Measurements from ENCODE around the gene THOC2.

DNA sequence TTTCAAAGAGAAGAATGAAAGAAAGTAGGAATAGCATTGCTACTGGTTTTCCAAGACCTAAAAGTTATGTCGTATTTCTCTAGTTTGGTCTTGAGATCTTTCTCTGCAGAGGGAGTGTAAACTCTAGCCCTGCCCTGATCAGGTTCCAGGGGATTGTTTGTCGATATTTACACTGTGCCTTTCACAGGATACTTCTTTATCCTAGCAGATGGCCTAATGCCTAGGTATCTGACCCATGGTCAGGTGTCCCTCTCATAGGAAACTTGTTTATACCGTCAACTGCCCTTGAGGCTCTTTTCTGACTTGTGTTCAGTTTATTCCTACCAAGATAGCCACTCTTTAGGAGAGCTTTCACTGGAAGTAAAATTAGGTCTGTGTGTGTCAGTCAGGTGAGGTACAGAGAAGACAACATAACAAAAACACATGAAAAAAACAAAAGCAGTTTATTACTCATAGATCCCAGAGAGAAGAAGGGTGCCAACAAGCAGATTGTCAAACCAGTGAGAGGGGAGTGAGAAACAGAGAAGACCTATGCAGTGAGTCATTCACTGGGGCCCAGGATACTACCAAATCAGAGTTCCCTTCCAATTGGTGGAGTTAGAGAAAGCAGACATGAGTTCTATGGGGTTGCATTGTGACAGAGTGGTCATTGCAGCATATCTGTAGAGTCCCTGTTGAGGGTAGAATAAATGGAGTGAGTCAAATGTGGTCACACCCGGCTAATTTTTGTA, 40.6 kb upstream of the THOC2 start:
- TF ChIP-seq, protein P1, sequence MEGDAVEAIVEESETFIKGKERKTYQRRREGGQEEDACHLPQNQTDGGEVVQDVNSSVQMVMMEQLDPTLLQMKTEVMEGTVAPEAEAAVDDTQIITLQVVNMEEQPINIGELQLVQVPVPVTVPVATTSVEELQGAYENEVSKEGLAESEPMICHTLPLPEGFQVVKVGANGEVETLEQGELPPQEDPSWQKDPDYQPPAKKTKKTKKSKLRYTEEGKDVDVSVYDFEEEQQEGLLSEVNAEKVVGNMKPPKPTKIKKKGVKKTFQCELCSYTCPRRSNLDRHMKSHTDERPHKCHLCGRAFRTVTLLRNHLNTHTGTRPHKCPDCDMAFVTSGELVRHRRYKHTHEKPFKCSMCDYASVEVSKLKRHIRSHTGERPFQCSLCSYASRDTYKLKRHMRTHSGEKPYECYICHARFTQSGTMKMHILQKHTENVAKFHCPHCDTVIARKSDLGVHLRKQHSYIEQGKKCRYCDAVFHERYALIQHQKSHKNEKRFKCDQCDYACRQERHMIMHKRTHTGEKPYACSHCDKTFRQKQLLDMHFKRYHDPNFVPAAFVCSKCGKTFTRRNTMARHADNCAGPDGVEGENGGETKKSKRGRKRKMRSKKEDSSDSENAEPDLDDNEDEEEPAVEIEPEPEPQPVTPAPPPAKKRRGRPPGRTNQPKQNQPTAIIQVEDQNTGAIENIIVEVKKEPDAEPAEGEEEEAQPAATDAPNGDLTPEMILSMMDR (conservative IDR thresholded peaks at IDR 0.05) = no peak
- no peak for TF ChIP-seq ZFX (IDR thresholded peaks at IDR 0.05)
